HCT116 (cell line): ENCODE data around the gene ADCY1. TPM values are rescaled to one million over a fixed set of nuclear protein-coding genes. Genes with fewer than 3 reads are reported as not detected.

ENCODE experiments used
- ATAC-seq: fragments of 200-7000 bp; cut with Tn5 transposase; 2 replicates; pipeline ENCODE4 v1.9.1; 2020; ENCODE audit warnings: mild to moderate bottlenecking, moderate library complexity
- BruUV-seq: library from RNA; stranded (reverse); fragments of 400-500 nt; replicated peaks from 2 replicates; lab custom pipeline; 2021; lab: Mats Ljungman, UMichigan
- CTCF ChIA-PET: fragments of 300-600 bp; sonication (Branson Sonifier 250); formaldehyde crosslinking; loops from one replicate; lab custom pipeline; 2021; ENCODE audit warnings: antibody characterized with exemption; lab: Charles Lee
- POLR2A ChIA-PET: fragments of 300-600, 350-600 bp; sonication (Branson Sonifier 250); formaldehyde crosslinking; loops from one replicate; lab custom pipeline; 2021; ENCODE audit warnings: antibody characterized with exemption; lab: Charles Lee
- RAD21 ChIA-PET, 2 experiments: fragments of 300-600 bp; sonication (Branson Sonifier 250); formaldehyde crosslinking; loops; one replicate each; lab custom pipeline; 2023; ENCODE audit warnings: low total read pairs in 2 of 2; ENCODE audit not compliant: uncharacterized antibody in 2 of 2, unreplicated experiment in 2 of 2, low non-redundant PET in 1 of 2; lab: Charles Lee
- DNase-seq: peaks from one replicate; pipeline ENCODE4 v3.0.0-alpha.2; 2010; ENCODE audit warnings: low read depth, low spot score
- H2AFZ ChIP-seq: fragments of 200-600 bp; shearing (Covaris generic), sonication (generic); 2 replicates; pipeline ENCODE4 v1.6.1; 2017; ENCODE audit warnings: low read depth, mixed run types, mixed read lengths, antibody characterized with exemption, low read length; ENCODE audit not compliant: poor library complexity, severe bottlenecking
- H3K27ac ChIP-seq: 2 replicates; pipeline ENCODE4 v1.5.1; 2012; ENCODE audit warnings: low read depth, low read length
- H3K27me3 ChIP-seq: fragments of 200-600 bp; sonication (generic); 2 replicates; pipeline ENCODE4 v1.6.1; 2016; ENCODE audit warnings: mixed run types, low read length, mixed read lengths; ENCODE audit not compliant: insufficient read depth
- H3K36me3 ChIP-seq, 2 experiments: fragments of 200-500 bp in 1 of 2; fragments of 200-600 bp in 1 of 2; sonication (Bioruptor generic) in 1 of 2; sonication (generic) in 1 of 2; 2 replicates each; pipeline versions ENCODE4 v1.5.1 to v1.6.1; 2014 to 2016; ENCODE audit warnings: low read length in 2 of 2, inconsistent platforms in 1 of 2, mixed read lengths in 1 of 2, mixed run types in 1 of 2; ENCODE audit not compliant: insufficient read depth in 2 of 2, control insufficient read depth in 1 of 2
- H3K4me1 ChIP-seq, 2 experiments: fragments of 200-600 bp in 1 of 2; sonication (generic) in 1 of 2; 2 replicates each; pipeline versions ENCODE4 v1.5.1 to v1.6.1; 2012 to 2017; ENCODE audit warnings: low read length in 2 of 2, inconsistent platforms in 1 of 2, mild to moderate bottlenecking in 1 of 2, mixed read lengths in 1 of 2, mixed run types in 1 of 2, moderate library complexity in 1 of 2; ENCODE audit not compliant: insufficient read depth in 2 of 2, control insufficient read depth in 1 of 2
- H3K4me2 ChIP-seq: fragments of 200-600 bp; sonication (generic); 2 replicates; pipeline ENCODE4 v1.6.1; 2017; ENCODE audit warnings: mixed run types, low read length, mixed read lengths
- H3K4me3 ChIP-seq, 2 experiments: fragments of 200-600 bp in 1 of 2; sonication (generic) in 1 of 2; replicated peaks in 1 of 2; 2 replicates each; pipeline ENCODE4 v1.5.1; 2011 to 2016; ENCODE audit warnings: low read length in 2 of 2, control low read depth in 1 of 2, low read depth in 1 of 2, mild to moderate bottlenecking in 1 of 2, mixed read lengths in 1 of 2, mixed run types in 1 of 2
- H3K79me2 ChIP-seq: fragments of 200-600 bp; sonication (generic); 2 replicates; pipeline ENCODE4 v1.6.1; 2017; ENCODE audit warnings: mild to moderate bottlenecking, mixed run types, low read length, moderate library complexity, mixed read lengths; ENCODE audit not compliant: insufficient read depth
- H3K9ac ChIP-seq: fragments of 200-600 bp; sonication (generic); 2 replicates; pipeline ENCODE4 v1.6.1; 2016; ENCODE audit warnings: low read length, mixed read lengths
- H3K9me2 ChIP-seq: fragments of 200-600 bp; sonication (generic), shearing (Covaris generic); 2 replicates; pipeline ENCODE4 v1.6.1; 2017; ENCODE audit warnings: mixed run types, mild to moderate bottlenecking, moderate library complexity; ENCODE audit not compliant: insufficient read depth
- H3K9me3 ChIP-seq, 2 experiments: fragments of 200-500 bp in 1 of 2; fragments of 200-600 bp in 1 of 2; sonication (Bioruptor generic) in 1 of 2; sonication (generic) in 1 of 2; 2 replicates each; pipeline ENCODE4 v1.6.1; 2014 to 2017; ENCODE audit warnings: low read length in 2 of 2, mixed read lengths in 2 of 2, inconsistent platforms in 1 of 2, low read depth in 1 of 2, mild to moderate bottlenecking in 1 of 2, mixed run types in 1 of 2, moderate library complexity in 1 of 2; ENCODE audit not compliant: control insufficient read depth in 1 of 2, insufficient read depth in 1 of 2
- H4K20me1 ChIP-seq: fragments of 200-600 bp; sonication (generic), shearing (Covaris generic); 2 replicates; pipeline ENCODE4 v1.6.1; 2017; ENCODE audit warnings: mixed run types, mild to moderate bottlenecking, moderate library complexity; ENCODE audit not compliant: insufficient read depth
- CBX3 ChIP-seq: IDR thresholded peaks from 2 replicates; pipeline ENCODE4 v1.6.1; 2012; ENCODE audit warnings: low read depth
- EGR1 ChIP-seq: IDR thresholded peaks from 2 replicates; pipeline ENCODE4 v1.6.1; 2012; ENCODE audit warnings: low read depth
- POLR2A ChIP-seq: IDR thresholded peaks from 2 replicates; pipeline ENCODE4 v1.7.0; 2011; ENCODE audit warnings: borderline replicate concordance; ENCODE audit not compliant: insufficient read depth, insufficient read length; ENCODE audit errors: extremely low read depth
- SP1 ChIP-seq: IDR thresholded peaks from 2 replicates; pipeline ENCODE4 v1.6.1; 2012; ENCODE audit warnings: low read depth
- TCF7L2 ChIP-seq: IDR thresholded peaks from 2 replicates; pipeline ENCODE4 v1.7.0; 2011; ENCODE audit warnings: borderline replicate concordance, inconsistent platforms; ENCODE audit not compliant: insufficient read depth, insufficient read length; ENCODE audit errors: extremely low read depth
- YY1 ChIP-seq: IDR thresholded peaks from 2 replicates; pipeline ENCODE4 v1.6.1; 2011; ENCODE audit warnings: low read length, low read depth, moderate library complexity, mild to moderate bottlenecking; ENCODE audit not compliant: insufficient replicate concordance; ENCODE audit errors: extremely low read depth
- ZNF274 ChIP-seq: fragments of 200-500 bp; sonication (Bioruptor generic); IDR thresholded peaks from 2 replicates; pipeline ENCODE4 v1.6.1; 2014; ENCODE audit warnings: mild to moderate bottlenecking, low read depth, low read length, inconsistent platforms
- intact Hi-C: fragments of 100-400 bp; cut with micrococcal nuclease; formaldehyde crosslinking; loops from 2 replicates; pipeline ENCODE4 v1.10.0; 2022
- total RNA-seq: library from RNA; stranded (reverse); gene quantifications from one replicate; pipeline ENCODE4 v1.2.1, GENCODE V29; 2021; ENCODE audit not compliant: unreplicated experiment
- TF ChIP-seq, protein P1 (sequence below): IDR thresholded peaks from 2 replicates; pipeline ENCODE4 v1.6.1; 2012
- TF ChIP-seq, protein P2 (sequence below): IDR thresholded peaks from 2 replicates; pipeline ENCODE4 v1.6.1; 2012; ENCODE audit warnings: low read depth

The ADCY1 gene
- total RNA-seq, 1 experiment from 2014 or later: 0.05 TPM

DNA sequence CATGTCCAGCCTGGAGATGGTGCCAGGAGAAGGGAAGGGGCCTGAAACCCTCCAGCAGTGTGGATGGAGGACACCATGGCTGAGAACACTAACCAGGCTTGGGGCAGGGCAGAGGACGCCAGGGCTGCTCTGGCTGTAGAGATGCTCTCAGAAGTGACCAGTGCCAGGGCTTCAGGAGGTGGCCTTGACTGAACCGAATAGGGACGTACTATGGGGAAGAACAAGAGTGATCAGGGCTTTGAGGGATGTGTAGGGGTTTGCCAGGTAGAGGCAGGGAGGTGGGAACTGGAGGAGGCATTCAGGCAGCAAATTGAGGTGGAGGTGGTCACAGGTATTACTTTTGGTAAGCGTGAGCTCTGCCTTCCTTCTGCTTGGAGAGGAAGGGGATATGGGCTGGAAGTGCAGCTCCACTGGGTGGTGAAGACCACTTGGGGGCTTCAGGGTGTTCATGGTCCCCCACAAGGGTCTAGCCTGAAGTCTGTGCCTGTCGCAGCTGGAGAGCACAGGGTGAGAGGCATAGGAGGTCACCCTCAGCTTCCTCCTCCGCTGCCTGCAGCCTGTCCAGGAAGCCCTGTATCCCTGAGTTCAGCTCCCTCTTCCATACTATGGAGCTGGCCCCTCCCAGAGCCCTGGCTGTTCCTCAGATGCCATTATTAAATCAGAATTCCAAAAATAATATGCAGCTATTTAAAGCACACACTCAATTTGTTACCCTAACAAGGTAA lies 27.8 kb downstream of the ADCY1 start:
- ATAC-seq (no peak), DNase-seq (no peak)
- Histone ChIP-seq H3K79me2 (no peaks in the 10 kb centered on the region), H3K4me1 (no peaks in the 10 kb centered on the region), H3K4me3 (no peak overlapping the region), H4K20me1 (no peaks in the 10 kb centered on the region), H3K4me2 (no peak overlapping the region), H2AFZ (no peak overlapping the region), H3K9ac (no peak overlapping the region), H3K9me2 (no peaks in the 10 kb centered on the region), H3K27me3 (peaks cover 8% of the 10 kb centered on the region; the same call in 1 of the 2 replicates)
- intact Hi-C loops: no loop called here
- ChIA-PET RAD21 (no interaction called here), CTCF (no interaction called here), POLR2A (no interaction called here)
- no TSS peak for BruUV-seq
- TF ChIP-seq, protein P1, sequence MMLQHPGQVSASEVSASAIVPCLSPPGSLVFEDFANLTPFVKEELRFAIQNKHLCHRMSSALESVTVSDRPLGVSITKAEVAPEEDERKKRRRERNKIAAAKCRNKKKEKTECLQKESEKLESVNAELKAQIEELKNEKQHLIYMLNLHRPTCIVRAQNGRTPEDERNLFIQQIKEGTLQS: no peak
- TF ChIP-seq POLR2A: no peak
- TF ChIP-seq ZNF274: no peak
- TF ChIP-seq SP1: no peak
- TF ChIP-seq YY1: no peak
- TF ChIP-seq TCF7L2: no peak
- no peak for TF ChIP-seq EGR1
- TF ChIP-seq, protein P2, sequence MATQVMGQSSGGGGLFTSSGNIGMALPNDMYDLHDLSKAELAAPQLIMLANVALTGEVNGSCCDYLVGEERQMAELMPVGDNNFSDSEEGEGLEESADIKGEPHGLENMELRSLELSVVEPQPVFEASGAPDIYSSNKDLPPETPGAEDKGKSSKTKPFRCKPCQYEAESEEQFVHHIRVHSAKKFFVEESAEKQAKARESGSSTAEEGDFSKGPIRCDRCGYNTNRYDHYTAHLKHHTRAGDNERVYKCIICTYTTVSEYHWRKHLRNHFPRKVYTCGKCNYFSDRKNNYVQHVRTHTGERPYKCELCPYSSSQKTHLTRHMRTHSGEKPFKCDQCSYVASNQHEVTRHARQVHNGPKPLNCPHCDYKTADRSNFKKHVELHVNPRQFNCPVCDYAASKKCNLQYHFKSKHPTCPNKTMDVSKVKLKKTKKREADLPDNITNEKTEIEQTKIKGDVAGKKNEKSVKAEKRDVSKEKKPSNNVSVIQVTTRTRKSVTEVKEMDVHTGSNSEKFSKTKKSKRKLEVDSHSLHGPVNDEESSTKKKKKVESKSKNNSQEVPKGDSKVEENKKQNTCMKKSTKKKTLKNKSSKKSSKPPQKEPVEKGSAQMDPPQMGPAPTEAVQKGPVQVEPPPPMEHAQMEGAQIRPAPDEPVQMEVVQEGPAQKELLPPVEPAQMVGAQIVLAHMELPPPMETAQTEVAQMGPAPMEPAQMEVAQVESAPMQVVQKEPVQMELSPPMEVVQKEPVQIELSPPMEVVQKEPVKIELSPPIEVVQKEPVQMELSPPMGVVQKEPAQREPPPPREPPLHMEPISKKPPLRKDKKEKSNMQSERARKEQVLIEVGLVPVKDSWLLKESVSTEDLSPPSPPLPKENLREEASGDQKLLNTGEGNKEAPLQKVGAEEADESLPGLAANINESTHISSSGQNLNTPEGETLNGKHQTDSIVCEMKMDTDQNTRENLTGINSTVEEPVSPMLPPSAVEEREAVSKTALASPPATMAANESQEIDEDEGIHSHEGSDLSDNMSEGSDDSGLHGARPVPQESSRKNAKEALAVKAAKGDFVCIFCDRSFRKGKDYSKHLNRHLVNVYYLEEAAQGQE: no peak
- no peak for TF ChIP-seq CBX3
- TF ChIP-seq, all 23 proteins: peak for 0
- no peaks in the 10 kb centered on the region for H3K36me3 ChIP-seq
- H3K9me3 ChIP-seq: no peaks in the 10 kb centered on the region
- no peak overlapping the region for H3K27ac ChIP-seq
